Measurements from ENCODE around the gene RAB7A. TPM values are rescaled to one million over a fixed set of nuclear protein-coding genes. Genes with fewer than 3 reads are reported as not detected.

The RAB7A gene
- total and polyA plus RNA-seq, 4 donors = 127 to 271 (median 209) TPM

DNA sequence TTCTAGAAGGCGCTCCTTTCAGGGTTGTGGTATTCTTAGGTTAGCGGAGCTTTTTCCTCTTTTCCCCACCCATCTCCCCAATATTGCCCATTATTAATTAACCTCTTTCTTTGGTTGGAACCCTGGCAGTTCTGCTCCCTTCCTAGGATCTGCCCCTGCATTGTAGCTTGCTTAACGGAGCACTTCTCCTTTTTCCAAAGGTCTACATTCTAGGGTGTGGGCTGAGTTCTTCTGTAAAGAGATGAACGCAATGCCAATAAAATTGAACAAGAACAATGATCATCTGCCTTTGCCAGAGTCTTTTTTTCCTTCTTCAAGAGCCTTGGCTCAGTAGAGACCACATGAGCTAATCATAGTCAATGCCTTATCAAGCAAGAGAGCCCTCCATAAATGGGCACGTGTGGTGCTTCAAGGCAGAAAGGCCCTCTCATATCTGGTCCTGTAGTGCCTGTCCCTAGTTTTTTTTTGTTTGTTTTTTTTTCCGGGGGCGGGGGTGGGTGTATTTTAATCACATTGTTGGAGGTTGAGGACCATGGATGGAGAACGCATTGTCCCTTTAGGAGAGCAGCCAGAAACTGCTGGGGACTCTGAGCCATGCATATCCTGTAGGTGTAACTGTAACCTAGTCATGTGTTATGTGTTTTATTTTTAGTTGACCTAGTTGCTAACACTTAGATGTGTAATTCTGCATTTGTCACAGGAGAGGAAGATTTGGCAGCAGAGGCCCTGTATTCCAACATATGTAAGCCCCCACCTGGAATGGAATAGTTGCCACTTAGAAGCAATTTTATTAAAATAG, 88.7 kb downstream of the RAB7A start:
- H3K4me3 ChIP-seq = no peak overlapping the region
- no peaks in the 10 kb centered on the region for H3K27me3 ChIP-seq (ENCODE audit: control insufficient read depth in 3 of 3, insufficient read depth in 3 of 3, low read length in 2 of 3)
- H3K36me3 ChIP-seq (ENCODE audit: control insufficient read depth in 4 of 4, insufficient read depth in 4 of 4, low read length in 4 of 4) = peaks cover 6 to 57% (median 22%) of the 10 kb centered on the region in 4 donors
- peaks cover 0 to 29% (median 0%) of the 10 kb centered on the region in 5 donors for H3K4me1 ChIP-seq (ENCODE audit: control insufficient read depth in 5 of 5, insufficient read depth in 5 of 5, low read length in 5 of 5)
- H3K27ac ChIP-seq (ENCODE audit: low read depth in 1 of 2, low read length in 1 of 2) = peak overlapping the region; percentile 11 to 97
- TF ChIP-seq, protein P1, sequence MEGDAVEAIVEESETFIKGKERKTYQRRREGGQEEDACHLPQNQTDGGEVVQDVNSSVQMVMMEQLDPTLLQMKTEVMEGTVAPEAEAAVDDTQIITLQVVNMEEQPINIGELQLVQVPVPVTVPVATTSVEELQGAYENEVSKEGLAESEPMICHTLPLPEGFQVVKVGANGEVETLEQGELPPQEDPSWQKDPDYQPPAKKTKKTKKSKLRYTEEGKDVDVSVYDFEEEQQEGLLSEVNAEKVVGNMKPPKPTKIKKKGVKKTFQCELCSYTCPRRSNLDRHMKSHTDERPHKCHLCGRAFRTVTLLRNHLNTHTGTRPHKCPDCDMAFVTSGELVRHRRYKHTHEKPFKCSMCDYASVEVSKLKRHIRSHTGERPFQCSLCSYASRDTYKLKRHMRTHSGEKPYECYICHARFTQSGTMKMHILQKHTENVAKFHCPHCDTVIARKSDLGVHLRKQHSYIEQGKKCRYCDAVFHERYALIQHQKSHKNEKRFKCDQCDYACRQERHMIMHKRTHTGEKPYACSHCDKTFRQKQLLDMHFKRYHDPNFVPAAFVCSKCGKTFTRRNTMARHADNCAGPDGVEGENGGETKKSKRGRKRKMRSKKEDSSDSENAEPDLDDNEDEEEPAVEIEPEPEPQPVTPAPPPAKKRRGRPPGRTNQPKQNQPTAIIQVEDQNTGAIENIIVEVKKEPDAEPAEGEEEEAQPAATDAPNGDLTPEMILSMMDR (IDR thresholded peaks at IDR 0.05; ENCODE audit: control extremely low read depth, extremely low read depth) = no peak
- no peak overlapping the region for H3K9ac ChIP-seq (ENCODE audit: insufficient read depth in 1 of 2, low read length in 2 of 2)
- WGBS, 2 donors = 68 to 70% methylated on average over 8 of the region's 8 CpGs
- ATAC-seq (ENCODE audit: insufficient read depth, low FRiP score) (no peak), DNase-seq (no peak)
- no peaks in the 10 kb centered on the region for H3K9me3 ChIP-seq (ENCODE audit: control insufficient read depth in 4 of 4, insufficient read depth in 3 of 4, low read length in 3 of 4)

- H3K27ac ChIP-seq (ENCODE audit: low read depth in 1 of 2, low read length in 1 of 2) = peak overlapping the region in 1 of 2 donors; percentile 97
- peaks cover 6 to 55% (median 21%) of the 10 kb centered on the region in 4 donors for H3K36me3 ChIP-seq (ENCODE audit: control insufficient read depth in 4 of 4, insufficient read depth in 4 of 4, low read length in 4 of 4)
- peaks cover 0 to 29% (median 0%) of the 10 kb centered on the region in 5 donors for H3K4me1 ChIP-seq (ENCODE audit: control insufficient read depth in 5 of 5, insufficient read depth in 5 of 5, low read length in 5 of 5)
- no peaks in the 10 kb centered on the region for H3K9me3 ChIP-seq (ENCODE audit: control insufficient read depth in 4 of 4, insufficient read depth in 3 of 4, low read length in 3 of 4)
- no peak overlapping the region for H3K4me3 ChIP-seq
- H3K27me3 ChIP-seq (ENCODE audit: control insufficient read depth in 3 of 3, insufficient read depth in 3 of 3, low read length in 2 of 3) = no peaks in the 10 kb centered on the region
- ATAC-seq (ENCODE audit: insufficient read depth, low FRiP score) (no peak), DNase-seq (no peak)
- H3K9ac ChIP-seq (ENCODE audit: insufficient read depth in 1 of 2, low read length in 2 of 2) = no peak overlapping the region
- TF ChIP-seq, protein P1 (IDR thresholded peaks at IDR 0.05; ENCODE audit: control extremely low read depth, extremely low read depth) = no peak
- 60 to 70% methylated on average over 3 of the region's 3 CpGs for WGBS, 2 donors
Measured at GRCh38 chr3:128815318-128816064, 89.5 kb downstream of the RAB7A start.

DNA sequence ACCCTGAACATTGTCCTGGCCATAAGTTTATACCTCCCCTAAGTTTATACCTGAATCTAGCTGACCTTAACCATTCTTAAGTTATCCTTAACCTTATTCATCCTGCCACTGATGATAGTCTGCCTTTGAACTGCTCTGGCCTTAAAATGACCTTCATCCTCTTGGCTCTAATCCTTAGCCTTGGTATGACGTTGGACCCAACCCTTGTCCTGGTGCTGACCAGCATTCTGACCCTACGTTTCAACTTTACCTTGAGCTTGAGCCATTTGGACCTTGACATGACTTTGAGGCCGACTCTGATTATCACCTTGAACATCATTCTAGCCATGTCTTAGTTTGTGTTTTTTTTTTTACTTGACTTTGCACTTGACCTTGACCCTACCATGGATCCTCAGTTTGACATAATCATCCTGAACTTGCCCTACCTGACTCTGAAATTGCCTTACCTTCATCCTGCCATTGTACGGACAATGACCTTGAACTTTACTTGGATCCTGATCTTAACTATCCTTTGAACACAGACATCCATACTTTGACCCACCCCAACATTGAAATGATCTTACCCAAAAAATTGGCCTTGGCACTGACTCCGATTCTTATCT, 92.3 kb downstream of the RAB7A start:
- peaks cover 3 to 39% (median 16%) of the 10 kb centered on the region in 4 donors for H3K36me3 ChIP-seq (ENCODE audit: control insufficient read depth in 4 of 4, insufficient read depth in 4 of 4, low read length in 4 of 4)
- no peak overlapping the region for H3K9ac ChIP-seq (ENCODE audit: insufficient read depth in 1 of 2, low read length in 2 of 2)
- no peaks in the 10 kb centered on the region for H3K9me3 ChIP-seq (ENCODE audit: control insufficient read depth in 4 of 4, insufficient read depth in 3 of 4, low read length in 3 of 4)
- H3K27ac ChIP-seq (ENCODE audit: low read depth in 1 of 2, low read length in 1 of 2) = peak overlapping the region in 1 of 2 donors; percentile 70
- TF ChIP-seq, protein P1 (IDR thresholded peaks at IDR 0.05; ENCODE audit: control extremely low read depth, extremely low read depth) = no peak
- ATAC-seq (ENCODE audit: insufficient read depth, low FRiP score) = no peak
- no peak for DNase-seq
- H3K27me3 ChIP-seq (ENCODE audit: control insufficient read depth in 3 of 3, insufficient read depth in 3 of 3, low read length in 2 of 3) = no peaks in the 10 kb centered on the region
- peaks cover 0 to 22% (median 0%) of the 10 kb centered on the region in 5 donors for H3K4me1 ChIP-seq (ENCODE audit: control insufficient read depth in 5 of 5, insufficient read depth in 5 of 5, low read length in 5 of 5)
- no peak overlapping the region for H3K4me3 ChIP-seq
- WGBS, 2 donors = 97% methylated on average over 5 of the region's 5 CpGs
